T-helper 2 cell treated with Interferon-gamma antibody and Interleukin-4, amounts not matched to agents 5 μg/mL and 100 μg/mL, for 36 hours (primary cell): ENCODE data around the gene PTEN.
"Not testable (repeated sequence)": the region's sequence is repeated elsewhere in the genome, so short reads cannot be mapped to it uniquely, and the experiment has no call there.

Experiments
- DNase-seq: peaks from one replicate; pipeline ENCODE4 v3.0.0; 2021; ENCODE audit warnings: low spot score
- H3K27ac Mint-ChIP-seq: one replicate; pipeline ENCODE4 v1.8.0; 2021; ENCODE audit warnings: mild to moderate bottlenecking, mixed read lengths
- H3K27me3 Mint-ChIP-seq: one replicate; pipeline ENCODE4 v1.8.0; 2021; ENCODE audit warnings: low read depth, mixed read lengths
- H3K36me3 Mint-ChIP-seq: one replicate; pipeline ENCODE4 v1.8.0; 2021; ENCODE audit warnings: low read depth, mixed read lengths
- H3K4me1 Mint-ChIP-seq: one replicate; pipeline ENCODE4 v1.8.0; 2021; ENCODE audit warnings: low read depth, mixed read lengths
- H3K4me3 Mint-ChIP-seq: one replicate; pipeline ENCODE4 v1.8.0; 2022; ENCODE audit warnings: mild to moderate bottlenecking, moderate library complexity, mixed read lengths
- H3K9me3 Mint-ChIP-seq: one replicate; pipeline ENCODE4 v1.8.0; 2021; ENCODE audit warnings: mixed read lengths

Gene PTEN

DNA sequence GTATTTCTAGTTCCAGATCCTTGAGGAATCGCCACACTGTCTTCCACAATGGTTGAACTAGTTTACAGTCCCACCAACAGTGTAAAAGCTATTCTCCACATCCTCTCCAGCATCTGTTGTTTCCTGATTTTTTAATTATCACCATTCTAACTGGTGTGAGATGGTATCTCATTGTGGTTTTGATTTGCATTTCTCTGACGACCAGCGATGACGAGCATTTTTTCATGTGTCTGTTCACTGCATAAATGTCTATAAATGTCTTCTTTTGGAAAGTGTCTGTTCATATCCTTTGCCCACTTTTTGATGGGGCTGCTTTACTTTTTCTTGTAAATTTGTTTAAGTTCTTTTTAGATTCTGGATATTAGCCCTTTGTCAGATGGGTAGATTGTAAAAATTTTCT lies 7.8 kb upstream of the PTEN start:
- Mint-ChIP-seq H3K4me3 (peak overlapping the region; percentile 5), H3K4me1 (peaks cover 20% of the 10 kb centered on the region), H3K27ac (peak overlapping the region; percentile 10)
- not testable (repeated sequence) for H3K27me3 Mint-ChIP-seq, DNase-seq, H3K9me3 Mint-ChIP-seq, H3K36me3 Mint-ChIP-seq

DNA sequence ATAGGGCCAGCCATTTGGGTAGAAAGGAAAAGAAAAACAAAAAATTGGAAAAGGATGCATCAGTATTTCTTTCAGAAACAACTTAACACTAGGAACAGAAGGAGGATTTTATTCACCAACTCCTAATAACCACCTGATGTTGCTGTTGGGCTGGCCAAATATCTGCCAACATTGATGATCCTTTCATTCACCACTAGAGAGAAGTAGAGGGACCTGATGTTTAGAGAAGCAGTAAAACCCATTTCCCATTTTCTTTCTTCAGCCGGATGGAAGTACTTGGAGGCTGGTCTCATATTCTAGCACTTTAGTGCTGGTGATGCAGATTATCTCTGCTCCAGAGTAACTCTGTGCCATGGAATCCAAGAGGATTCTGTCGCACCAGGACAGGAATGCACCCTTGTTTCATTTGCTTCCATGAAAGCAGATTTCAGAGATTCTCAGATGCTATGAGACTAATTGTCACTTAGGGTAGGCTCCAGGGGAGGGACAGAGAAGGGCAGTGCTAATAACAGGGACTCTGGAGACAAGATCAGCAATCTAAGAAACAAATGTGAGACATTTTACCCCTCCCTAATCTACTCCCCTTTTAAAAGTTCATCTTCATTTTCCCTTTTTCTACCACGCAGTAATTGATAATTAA lies 3.1 kb upstream of the PTEN start:
- DNase-seq, result peak; percentile 12
- H3K4me3 Mint-ChIP-seq, result peak overlapping the region; percentile 22
- peaks cover 6% of the 10 kb centered on the region for H3K9me3 Mint-ChIP-seq
- H3K36me3 Mint-ChIP-seq, result peaks cover 14% of the 10 kb centered on the region
- H3K27me3 Mint-ChIP-seq, result peaks cover 3% of the 10 kb centered on the region
- no peak overlapping the region for H3K27ac Mint-ChIP-seq
- H3K4me1 Mint-ChIP-seq, result peaks cover 21% of the 10 kb centered on the region

DNA sequence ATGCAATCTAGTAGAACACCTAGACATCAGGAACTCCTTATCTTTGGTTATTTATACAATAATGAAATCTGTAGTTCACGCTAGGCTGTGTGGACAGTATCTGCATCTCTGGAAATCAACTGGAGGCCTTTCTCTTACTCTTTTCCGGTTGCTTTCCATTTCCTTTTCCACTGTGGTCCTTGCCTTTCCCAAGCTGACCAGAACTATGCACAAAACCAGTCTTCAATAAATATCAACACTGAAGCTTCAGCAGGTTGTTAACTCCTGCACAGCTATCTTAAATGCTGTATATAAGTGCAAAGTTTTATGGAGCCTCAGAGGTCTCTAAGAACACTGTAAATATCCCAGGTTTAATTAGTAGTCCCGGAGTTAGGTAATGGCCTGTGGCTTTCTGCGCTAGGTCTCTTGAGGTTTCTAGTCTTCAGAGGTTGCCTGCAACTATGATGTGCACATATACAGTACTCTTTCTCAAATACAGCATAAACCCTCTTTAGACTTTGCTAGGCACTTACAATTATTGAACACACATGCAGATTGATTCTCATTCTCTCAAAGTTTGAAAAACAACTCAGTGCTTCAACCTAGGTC lies 2.5 kb upstream of the PTEN start:
- peaks cover 3% of the 10 kb centered on the region for H3K27me3 Mint-ChIP-seq
- peaks cover 18% of the 10 kb centered on the region for H3K4me1 Mint-ChIP-seq
- peaks cover 17% of the 10 kb centered on the region for H3K36me3 Mint-ChIP-seq
- H3K9me3 Mint-ChIP-seq, result no peaks in the 10 kb centered on the region
- DNase-seq, result no peak
- H3K27ac Mint-ChIP-seq, result no peak overlapping the region
- peak overlapping the region; percentile 94 for H3K4me3 Mint-ChIP-seq

DNA sequence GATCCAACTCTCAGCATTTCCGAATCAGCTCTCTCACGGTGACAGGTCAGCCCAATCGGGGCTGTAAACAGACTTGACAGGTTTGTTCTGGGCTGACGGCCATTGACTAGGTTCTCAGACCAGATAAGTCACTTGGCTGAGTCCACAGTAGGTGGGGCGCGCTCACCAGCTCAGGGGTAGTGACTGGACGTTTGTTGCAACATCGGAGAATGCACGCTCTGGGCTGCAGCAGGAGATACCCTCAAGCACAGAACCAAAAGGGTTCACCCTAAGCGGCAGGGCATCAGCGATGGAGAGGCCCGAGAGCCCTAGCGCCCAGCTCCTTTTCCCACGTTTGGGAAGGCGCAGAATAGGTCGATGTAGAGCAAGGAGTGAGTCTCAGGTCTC lies 1.9 kb upstream of the PTEN start:
- H3K27ac Mint-ChIP-seq, result peak overlapping the region; percentile 92
- H3K36me3 Mint-ChIP-seq, result peaks cover 19% of the 10 kb centered on the region
- no peaks in the 10 kb centered on the region for H3K9me3 Mint-ChIP-seq
- H3K4me1 Mint-ChIP-seq, result peaks cover 19% of the 10 kb centered on the region
- peak overlapping the region; percentile 94 for H3K4me3 Mint-ChIP-seq
- DNase-seq, result no peak
- H3K27me3 Mint-ChIP-seq, result peaks cover 3% of the 10 kb centered on the region

DNA sequence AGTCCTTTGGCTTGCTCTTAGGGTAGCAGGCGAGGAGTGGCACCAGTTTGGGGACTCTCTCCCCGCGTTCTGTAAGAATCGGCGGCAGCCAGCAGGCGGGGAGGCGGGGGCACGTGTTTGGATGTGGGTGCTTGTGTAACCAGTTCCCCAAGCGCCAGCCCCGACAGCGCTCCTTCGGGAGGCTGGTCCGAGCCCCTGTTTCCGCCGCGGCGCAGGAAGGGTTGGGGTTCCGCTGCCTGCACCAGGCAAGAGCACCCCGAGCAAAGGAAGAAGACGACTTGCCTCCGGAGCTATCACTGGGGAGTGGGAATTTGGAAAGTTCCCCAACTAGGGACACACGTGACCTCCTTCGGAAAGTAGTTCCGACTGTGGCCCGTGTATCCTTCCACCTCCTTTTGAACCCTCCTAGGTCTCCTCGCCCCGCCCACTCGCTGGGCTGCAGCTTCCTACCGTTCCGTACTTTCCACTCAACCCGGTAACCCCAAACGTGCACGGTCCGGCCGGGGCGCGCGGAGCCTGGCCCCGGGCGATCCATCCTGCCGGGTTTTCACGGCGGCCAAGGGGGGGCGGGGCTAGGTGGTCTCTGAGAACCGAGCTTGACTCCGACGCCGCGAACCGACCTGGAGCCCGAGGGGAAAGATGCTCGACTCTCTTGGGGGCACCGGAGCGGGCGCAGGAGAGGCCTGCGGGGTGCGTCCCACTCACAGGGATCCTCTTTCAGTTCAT lies 1.3 kb upstream of the PTEN start:
- H3K36me3 Mint-ChIP-seq, result peaks cover 24% of the 10 kb centered on the region
- H3K27ac Mint-ChIP-seq, result peak overlapping the region; percentile 92
- peak overlapping the region; percentile 94 for H3K4me3 Mint-ChIP-seq
- peaks cover 22% of the 10 kb centered on the region for H3K4me1 Mint-ChIP-seq
- H3K9me3 Mint-ChIP-seq, result no peaks in the 10 kb centered on the region
- H3K27me3 Mint-ChIP-seq, result peaks cover 3% of the 10 kb centered on the region
- peak; percentile 93 for DNase-seq

DNA sequence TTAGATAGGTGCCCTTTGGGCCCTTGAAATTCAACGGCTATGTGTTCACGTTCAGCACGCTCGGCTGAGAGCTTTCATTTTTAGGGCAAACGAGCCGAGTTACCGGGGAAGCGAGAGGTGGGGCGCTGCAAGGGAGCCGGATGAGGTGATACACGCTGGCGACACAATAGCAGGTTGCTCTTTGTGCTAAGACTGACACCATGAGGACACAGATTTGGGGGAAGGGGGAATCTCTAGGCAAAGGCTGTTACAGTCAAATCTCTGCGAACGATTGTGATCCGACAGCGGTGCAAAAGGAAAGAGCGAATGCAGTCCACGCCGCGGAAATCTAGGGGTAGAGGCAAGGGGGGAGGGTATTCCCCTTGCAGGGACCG lies 759 bp upstream of the PTEN start:
- Mint-ChIP-seq H3K4me1 (peaks cover 26% of the 10 kb centered on the region), H3K9me3 (no peaks in the 10 kb centered on the region), H3K36me3 (peaks cover 28% of the 10 kb centered on the region), H3K27me3 (peaks cover 3% of the 10 kb centered on the region), H3K27ac (peak overlapping the region; percentile 92), H3K4me3 (peak overlapping the region; percentile 94)
- no peak for DNase-seq

DNA sequence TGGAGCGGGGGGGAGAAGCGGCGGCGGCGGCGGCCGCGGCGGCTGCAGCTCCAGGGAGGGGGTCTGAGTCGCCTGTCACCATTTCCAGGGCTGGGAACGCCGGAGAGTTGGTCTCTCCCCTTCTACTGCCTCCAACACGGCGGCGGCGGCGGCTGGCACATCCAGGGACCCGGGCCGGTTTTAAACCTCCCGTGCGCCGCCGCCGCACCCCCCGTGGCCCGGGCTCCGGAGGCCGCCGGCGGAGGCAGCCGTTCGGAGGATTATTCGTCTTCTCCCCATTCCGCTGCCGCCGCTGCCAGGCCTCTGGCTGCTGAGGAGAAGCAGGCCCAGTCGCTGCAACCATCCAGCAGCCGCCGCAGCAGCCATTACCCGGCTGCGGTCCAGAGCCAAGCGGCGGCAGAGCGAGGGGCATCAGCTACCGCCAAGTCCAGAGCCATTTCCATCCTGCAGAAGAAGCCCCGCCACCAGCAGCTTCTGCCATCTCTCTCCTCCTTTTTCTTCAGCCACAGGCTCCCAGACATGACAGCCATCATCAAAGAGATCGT lies 598 bp downstream of the PTEN start:
- H3K27me3 Mint-ChIP-seq, H3K9me3 Mint-ChIP-seq: not testable (repeated sequence)
- H3K27ac Mint-ChIP-seq, result peak overlapping the region; percentile 89
- H3K36me3 Mint-ChIP-seq, result peaks cover 38% of the 10 kb centered on the region
- H3K4me1 Mint-ChIP-seq, result peaks cover 36% of the 10 kb centered on the region
- H3K4me3 Mint-ChIP-seq, result peak overlapping the region; percentile 96
- peak; percentile 37 for DNase-seq

DNA sequence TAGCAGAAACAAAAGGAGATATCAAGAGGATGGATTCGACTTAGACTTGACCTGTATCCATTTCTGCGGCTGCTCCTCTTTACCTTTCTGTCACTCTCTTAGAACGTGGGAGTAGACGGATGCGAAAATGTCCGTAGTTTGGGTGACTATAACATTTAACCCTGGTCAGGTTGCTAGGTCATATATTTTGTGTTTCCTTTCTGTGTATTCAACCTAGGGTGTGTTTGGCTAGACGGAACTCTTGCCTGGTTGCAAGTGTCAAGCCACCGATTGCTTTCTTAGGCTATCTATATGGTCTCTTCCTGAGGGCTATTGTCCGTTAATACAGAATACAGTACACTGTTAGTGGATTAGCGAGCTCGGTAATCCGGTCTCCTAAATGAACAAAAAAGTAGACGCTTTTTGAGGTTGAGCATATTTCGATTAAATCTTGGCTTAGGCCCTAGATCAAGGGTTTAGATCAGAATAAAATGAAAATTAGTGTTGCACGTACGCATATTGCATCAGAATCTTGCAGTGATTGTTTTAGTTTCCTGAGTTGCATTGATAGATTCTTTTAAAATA lies 1.2 kb downstream of the PTEN start:
- Mint-ChIP-seq H3K27me3 (peaks cover 3% of the 10 kb centered on the region), H3K27ac (peak overlapping the region; percentile 89), H3K4me3 (peak overlapping the region; percentile 96), H3K36me3 (peaks cover 38% of the 10 kb centered on the region), H3K4me1 (peaks cover 39% of the 10 kb centered on the region), H3K9me3 (no peaks in the 10 kb centered on the region)
- DNase-seq, result no peak

DNA sequence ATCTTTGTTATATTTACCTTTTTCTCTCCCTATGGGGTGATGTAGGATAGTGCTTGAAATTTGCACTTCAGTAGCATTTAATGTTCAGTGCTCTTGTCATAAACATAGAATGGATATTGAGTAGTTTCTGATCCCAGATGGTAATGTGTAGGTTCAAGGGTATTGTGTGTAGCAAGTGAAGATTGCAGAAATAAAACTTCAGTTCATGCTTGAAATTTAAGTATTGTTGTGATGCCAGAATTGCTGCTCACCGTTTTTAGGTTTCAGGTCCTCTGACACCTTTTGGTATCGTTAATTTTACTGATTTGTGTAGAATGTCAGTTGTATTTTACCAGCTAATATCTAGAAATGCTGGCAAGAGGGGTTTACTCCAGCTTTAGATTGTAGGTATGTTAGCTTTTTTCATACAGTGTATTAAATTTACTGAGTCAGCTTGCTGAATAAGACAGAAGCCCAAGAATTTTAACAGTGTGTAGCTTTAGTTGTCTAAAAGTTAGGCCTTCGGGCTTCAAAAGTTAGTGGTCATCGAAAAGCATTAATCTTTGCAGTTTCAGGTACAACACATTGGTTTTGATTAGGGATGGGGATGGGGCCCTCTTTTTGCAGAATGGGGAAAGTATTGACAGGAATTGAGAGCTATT lies 1.9 kb downstream of the PTEN start:
- H3K4me3 Mint-ChIP-seq, result peak overlapping the region; percentile 96
- DNase-seq, result no peak
- H3K9me3 Mint-ChIP-seq, result no peaks in the 10 kb centered on the region
- peaks cover 36% of the 10 kb centered on the region for H3K4me1 Mint-ChIP-seq
- peaks cover under 1% of the 10 kb centered on the region for H3K27me3 Mint-ChIP-seq
- peaks cover 41% of the 10 kb centered on the region for H3K36me3 Mint-ChIP-seq
- peak overlapping the region; percentile 47 for H3K27ac Mint-ChIP-seq

DNA sequence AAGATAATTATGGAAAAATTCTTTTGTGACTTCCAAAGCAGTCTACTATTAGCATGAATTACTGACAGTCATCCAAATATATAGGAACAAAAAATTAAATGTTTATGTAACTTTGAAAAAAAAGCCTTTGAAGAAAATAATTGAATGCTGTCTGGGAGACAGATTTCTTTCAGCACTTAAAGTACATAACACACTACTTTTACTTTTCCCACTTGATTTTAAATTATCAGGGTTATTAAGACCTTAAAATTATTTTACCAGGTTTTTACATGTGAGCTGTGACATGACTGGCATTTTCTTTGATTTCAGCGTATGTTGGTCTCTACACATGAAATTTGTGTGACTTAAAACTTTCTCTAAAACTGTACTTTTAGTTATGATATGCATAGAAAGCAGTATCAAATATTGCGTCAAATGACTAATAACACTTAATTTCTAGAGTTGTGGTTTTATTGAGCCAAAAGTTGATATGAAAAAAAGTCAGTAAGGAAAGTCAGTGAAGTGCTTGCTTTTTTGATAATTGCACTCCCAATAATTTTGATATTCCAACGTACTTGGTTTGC lies 3.1 kb downstream of the PTEN start:
- Mint-ChIP-seq H3K9me3 (no peaks in the 10 kb centered on the region), H3K4me3 (peak overlapping the region; percentile 96), H3K27ac (no peak overlapping the region), H3K36me3 (peaks cover 50% of the 10 kb centered on the region), H3K4me1 (peaks cover 37% of the 10 kb centered on the region), H3K27me3 (no peaks in the 10 kb centered on the region)
- no peak for DNase-seq

DNA sequence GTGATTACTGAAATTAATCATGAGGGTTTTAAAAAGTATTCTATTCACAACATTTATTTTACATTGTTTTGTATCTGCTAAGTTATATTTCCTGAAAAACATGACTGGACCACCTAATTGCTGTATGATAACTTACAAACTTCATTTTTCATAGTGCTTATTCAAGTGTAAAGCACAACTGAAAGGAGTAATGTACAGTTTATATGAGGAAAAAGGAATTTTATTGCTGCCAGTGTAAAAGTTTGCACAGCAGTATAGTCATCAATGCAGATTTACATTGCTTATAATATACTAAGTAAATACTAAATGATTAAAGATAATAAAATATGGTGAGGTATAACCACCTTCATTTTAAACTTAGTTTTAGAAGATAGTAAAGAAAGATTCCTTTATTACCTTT lies 4.0 kb downstream of the PTEN start:
- H3K4me3 Mint-ChIP-seq, result peak overlapping the region; percentile 96
- peaks cover 49% of the 10 kb centered on the region for H3K36me3 Mint-ChIP-seq
- H3K27ac Mint-ChIP-seq, result no peak overlapping the region
- DNase-seq, result no peak
- H3K4me1 Mint-ChIP-seq, result peaks cover 35% of the 10 kb centered on the region
- no peaks in the 10 kb centered on the region for H3K9me3 Mint-ChIP-seq
- H3K27me3 Mint-ChIP-seq, result no peaks in the 10 kb centered on the region

DNA sequence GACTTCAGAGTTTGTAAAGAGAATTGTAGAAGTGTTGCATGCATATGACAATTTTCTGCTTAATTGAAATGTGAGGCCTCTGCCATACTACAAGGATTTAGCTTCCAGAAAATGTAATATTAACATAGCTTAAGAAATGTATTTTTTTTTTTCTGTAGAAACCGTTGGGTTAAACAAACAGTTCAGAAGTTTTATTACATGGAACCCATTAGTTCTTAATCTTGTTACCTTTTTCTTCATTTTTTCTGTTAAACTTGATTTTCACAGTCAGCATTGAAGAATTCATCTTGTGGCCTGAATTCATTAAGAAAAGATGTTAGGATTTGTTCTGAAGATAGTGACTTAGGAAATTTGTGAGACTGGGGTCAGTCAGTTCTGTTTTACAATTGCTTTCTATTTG lies 4.9 kb downstream of the PTEN start:
- peaks cover 50% of the 10 kb centered on the region for H3K36me3 Mint-ChIP-seq
- peak overlapping the region; percentile 62 for H3K4me3 Mint-ChIP-seq
- H3K4me1 Mint-ChIP-seq, result peaks cover 39% of the 10 kb centered on the region
- no peaks in the 10 kb centered on the region for H3K27me3 Mint-ChIP-seq
- DNase-seq, result no peak
- no peak overlapping the region for H3K27ac Mint-ChIP-seq
- no peaks in the 10 kb centered on the region for H3K9me3 Mint-ChIP-seq

DNA sequence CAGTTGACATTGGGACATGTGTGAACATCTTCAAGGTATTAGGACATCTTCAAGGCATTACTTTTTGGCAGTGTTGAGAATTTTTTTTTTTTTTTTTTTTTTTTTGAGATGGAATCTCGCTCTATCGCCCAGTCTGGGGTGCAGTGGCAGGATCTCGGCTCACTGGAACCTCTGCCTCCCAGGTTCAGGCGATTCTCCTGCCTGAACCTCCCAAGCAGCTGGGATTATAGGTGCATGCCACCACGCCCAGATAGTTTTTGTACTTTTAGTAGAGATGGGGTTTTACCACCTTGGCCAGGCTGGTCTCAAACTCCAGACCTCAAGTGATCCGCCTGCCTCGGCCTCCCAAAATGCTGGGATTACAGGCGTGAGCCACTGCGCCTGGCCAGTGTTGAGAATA lies 5.7 kb downstream of the PTEN start:
- peak overlapping the region; percentile 62 for H3K4me3 Mint-ChIP-seq
- H3K27ac Mint-ChIP-seq, H3K9me3 Mint-ChIP-seq, H3K27me3 Mint-ChIP-seq, DNase-seq: not testable (repeated sequence)
- H3K4me1 Mint-ChIP-seq, result peaks cover 39% of the 10 kb centered on the region
- H3K36me3 Mint-ChIP-seq, result peaks cover 50% of the 10 kb centered on the region
